Measurements from ENCODE around the gene KDM4C.
"Not testable (repeated sequence)": the region's sequence is repeated elsewhere in the genome, so short reads cannot be mapped to it uniquely, and the experiment has no call there.

DNA sequence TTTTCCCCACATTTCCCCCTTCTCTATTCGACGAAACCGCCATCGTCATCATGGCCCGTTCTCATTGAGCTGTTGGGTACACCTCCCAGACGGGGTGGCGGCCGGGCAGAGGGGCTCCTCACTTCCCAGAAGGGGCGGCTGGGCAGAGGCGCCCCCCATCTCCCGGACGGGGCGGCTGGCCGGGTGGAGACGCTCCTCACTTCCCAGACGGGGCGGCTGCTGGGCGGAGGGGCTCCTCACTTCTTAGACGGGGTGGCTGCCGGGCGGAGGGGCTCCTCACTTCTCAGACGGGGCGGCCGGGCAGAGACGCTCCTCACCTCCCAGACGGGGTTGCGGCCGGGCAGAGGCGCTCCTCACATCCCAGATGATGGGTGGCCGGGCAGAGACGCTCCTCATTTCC lies 191.1 kb downstream of the KDM4C start:
- TF ChIP-seq, protein P1, sequence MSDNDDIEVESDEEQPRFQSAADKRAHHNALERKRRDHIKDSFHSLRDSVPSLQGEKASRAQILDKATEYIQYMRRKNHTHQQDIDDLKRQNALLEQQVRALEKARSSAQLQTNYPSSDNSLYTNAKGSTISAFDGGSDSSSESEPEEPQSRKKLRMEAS (IDR thresholded peaks at IDR 0.05) = not testable (repeated sequence)
- TF ChIP-seq, protein P2, sequence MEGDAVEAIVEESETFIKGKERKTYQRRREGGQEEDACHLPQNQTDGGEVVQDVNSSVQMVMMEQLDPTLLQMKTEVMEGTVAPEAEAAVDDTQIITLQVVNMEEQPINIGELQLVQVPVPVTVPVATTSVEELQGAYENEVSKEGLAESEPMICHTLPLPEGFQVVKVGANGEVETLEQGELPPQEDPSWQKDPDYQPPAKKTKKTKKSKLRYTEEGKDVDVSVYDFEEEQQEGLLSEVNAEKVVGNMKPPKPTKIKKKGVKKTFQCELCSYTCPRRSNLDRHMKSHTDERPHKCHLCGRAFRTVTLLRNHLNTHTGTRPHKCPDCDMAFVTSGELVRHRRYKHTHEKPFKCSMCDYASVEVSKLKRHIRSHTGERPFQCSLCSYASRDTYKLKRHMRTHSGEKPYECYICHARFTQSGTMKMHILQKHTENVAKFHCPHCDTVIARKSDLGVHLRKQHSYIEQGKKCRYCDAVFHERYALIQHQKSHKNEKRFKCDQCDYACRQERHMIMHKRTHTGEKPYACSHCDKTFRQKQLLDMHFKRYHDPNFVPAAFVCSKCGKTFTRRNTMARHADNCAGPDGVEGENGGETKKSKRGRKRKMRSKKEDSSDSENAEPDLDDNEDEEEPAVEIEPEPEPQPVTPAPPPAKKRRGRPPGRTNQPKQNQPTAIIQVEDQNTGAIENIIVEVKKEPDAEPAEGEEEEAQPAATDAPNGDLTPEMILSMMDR (IDR thresholded peaks at IDR 0.05; ENCODE audit: control extremely low read depth in 1 of 3, insufficient read depth in 1 of 3, low read depth in 1 of 3, low read length in 3 of 3) = not testable (repeated sequence)
- TF ChIP-seq JUND (IDR thresholded peaks at IDR 0.05; ENCODE audit: low read length); POLR2AphosphoS5 (IDR thresholded peaks at IDR 0.05; ENCODE audit: low read depth, low read length); FOSL1 (IDR thresholded peaks at IDR 0.05; ENCODE audit: insufficient read depth, low read depth, low read length): not testable (repeated sequence)

All from H1 (cell line).